HEK293 (cell line): Measurements from ENCODE around the gene COBL.

Experiments
- CTCF ChIA-PET: fragments of 350-600 bp; formaldehyde crosslinking; extraction: SDS; loops from one replicate; lab custom pipeline; 2021; ENCODE audit warnings: antibody characterized with exemption; lab: Yijun Ruan, JAX
- POLR2A ChIA-PET: fragments of 300-600 bp; formaldehyde crosslinking; extraction: SDS; loops from one replicate; lab custom pipeline; 2020; ENCODE audit warnings: antibody characterized with exemption, inconsistent platforms; lab: Yijun Ruan, JAX
- H3K27ac ChIP-seq: fragments of 200-500 bp; sonication (Bioruptor generic); 2 replicates; pipeline ENCODE4 v1.5.1; 2014; ENCODE audit warnings: low read depth, low read length, control low read depth, inconsistent platforms; ENCODE audit errors: extremely low read depth
- H3K36me3 ChIP-seq, 2 experiments: fragments of 200-500 bp in 1 of 2; sonication (Bioruptor generic) in 1 of 2; 1 replicate in 1 of 2; 2 replicates in 1 of 2; pipeline ENCODE4 v1.5.1; 2014 to 2017; ENCODE audit warnings: inconsistent platforms in 2 of 2, low read length in 2 of 2; ENCODE audit not compliant: control insufficient read depth in 2 of 2, insufficient read depth in 1 of 2
- H3K4me1 ChIP-seq: fragments of 200-500 bp; sonication (Bioruptor generic); 2 replicates; pipeline ENCODE4 v1.5.1; 2014; ENCODE audit warnings: mild to moderate bottlenecking, low read length, inconsistent platforms; ENCODE audit not compliant: control insufficient read depth, insufficient read depth
- H3K4me3 ChIP-seq: 2 replicates; pipeline ENCODE4 v1.5.1; 2011; ENCODE audit warnings: low read depth, mild to moderate bottlenecking, control low read depth, low read length, moderate library complexity
- H3K9me3 ChIP-seq: fragments of 200-500 bp; sonication (Bioruptor generic); 2 replicates; pipeline ENCODE4 v1.5.1; 2014; ENCODE audit warnings: low read depth, low read length, inconsistent platforms; ENCODE audit not compliant: control insufficient read depth, insufficient read depth
- FEZF1 ChIP-seq: fragments of 450-650 bp; formaldehyde crosslinking; IDR thresholded peaks from 2 replicates; pipeline ENCODE4 v1.5.1; 2016; ENCODE audit warnings: missing biosample characterization, missing genetic modification characterization
- HOXC10 ChIP-seq: sonication (generic); formaldehyde crosslinking; IDR thresholded peaks from 2 replicates; pipeline ENCODE4 v1.8.1; 2023; ENCODE audit warnings: mild to moderate bottlenecking, missing genetic modification reagents
- KLF10 ChIP-seq: fragments of 450-650 bp; IDR thresholded peaks from 2 replicates; pipeline ENCODE4 v1.5.1; 2018; ENCODE audit warnings: missing biosample characterization, mild to moderate bottlenecking, missing genetic modification characterization
- MYNN ChIP-seq: fragments of 450-650 bp; formaldehyde crosslinking; IDR thresholded peaks from 2 replicates; pipeline ENCODE4 v1.5.1; 2016; ENCODE audit warnings: missing biosample characterization, missing genetic modification characterization, borderline replicate concordance
- MZF1 ChIP-seq: fragments of 450-650 bp; formaldehyde crosslinking; IDR thresholded peaks from 2 replicates; pipeline ENCODE4 v1.5.1; 2017; ENCODE audit warnings: missing biosample characterization, missing genetic modification characterization, borderline replicate concordance
- PRDM1 ChIP-seq: fragments of 450-650 bp; formaldehyde crosslinking; IDR thresholded peaks from 2 replicates; pipeline ENCODE4; 2016; ENCODE audit warnings: missing biosample characterization, missing genetic modification characterization
- SETDB1 ChIP-seq: IDR thresholded peaks from one replicate; pipeline ENCODE4 v1.6.1; 2017; ENCODE audit warnings: mild to moderate bottlenecking, low read length, moderate library complexity, mixed read lengths; ENCODE audit not compliant: insufficient read length
- ZBTB17 ChIP-seq: fragments of 450-650 bp; formaldehyde crosslinking; IDR thresholded peaks from 2 replicates; pipeline ENCODE4 v1.5.1; 2016; ENCODE audit warnings: missing biosample characterization, missing genetic modification characterization
- ZBTB26 ChIP-seq: fragments of 450-650 bp; formaldehyde crosslinking; optimal IDR thresholded peaks from 2 replicates; pipeline ENCODE3; 2016; ENCODE audit warnings: missing biosample characterization, mild to moderate bottlenecking, missing genetic modification characterization
- ZEB2 ChIP-seq: fragments of 450-650 bp; formaldehyde crosslinking; IDR thresholded peaks from 2 replicates; pipeline ENCODE4 v1.5.1; 2016; ENCODE audit warnings: missing biosample characterization, missing genetic modification characterization
- ZFHX2 ChIP-seq: fragments of 450-650 bp; formaldehyde crosslinking; conservative IDR thresholded peaks from 2 replicates; pipeline ENCODE4 v1.5.1; 2016; ENCODE audit warnings: missing biosample characterization, missing genetic modification characterization
- ZFP69B ChIP-seq: fragments of 450-650 bp; formaldehyde crosslinking; IDR thresholded peaks from 2 replicates; pipeline ENCODE4 v1.5.1; 2016; ENCODE audit warnings: missing biosample characterization, missing genetic modification characterization
- ZNF157 ChIP-seq: fragments of 450-650 bp; formaldehyde crosslinking; IDR thresholded peaks from 2 replicates; pipeline ENCODE4 v1.5.1; 2016; ENCODE audit warnings: missing biosample characterization, missing genetic modification characterization
- ZNF350 ChIP-seq: fragments of 450-650 bp; formaldehyde crosslinking; IDR thresholded peaks from 2 replicates; pipeline ENCODE4 v1.5.0; 2017; ENCODE audit warnings: missing biosample characterization, mild to moderate bottlenecking, missing genetic modification characterization
- ZNF366 ChIP-seq: fragments of 450-650 bp; formaldehyde crosslinking; conservative IDR thresholded peaks from 2 replicates; pipeline ENCODE4 v1.5.1; 2016; ENCODE audit warnings: missing biosample characterization, missing genetic modification characterization
- ZNF426 ChIP-seq: fragments of 450-650 bp; formaldehyde crosslinking; IDR thresholded peaks from 2 replicates; pipeline ENCODE4 v1.5.1; 2017; ENCODE audit warnings: missing biosample characterization, missing genetic modification characterization, mild to moderate bottlenecking, inconsistent platforms, moderate library complexity
- ZNF560 ChIP-seq: fragments of 450-650 bp; formaldehyde crosslinking; IDR thresholded peaks from 2 replicates; pipeline ENCODE4 v1.5.1; 2017; ENCODE audit warnings: missing biosample characterization, missing genetic modification characterization, borderline replicate concordance
- ZNF747 ChIP-seq: fragments of 450-650 bp; formaldehyde crosslinking; IDR thresholded peaks from 2 replicates; pipeline ENCODE4 v1.5.1; 2016; ENCODE audit warnings: missing biosample characterization, missing genetic modification characterization
- ZNF76 ChIP-seq: fragments of 450-650 bp; formaldehyde crosslinking; IDR thresholded peaks from 2 replicates; pipeline ENCODE4; 2016; ENCODE audit warnings: low read depth, missing biosample characterization, missing genetic modification characterization, borderline replicate concordance
- ZNF792 ChIP-seq: fragments of 450-650 bp; formaldehyde crosslinking; IDR thresholded peaks from 2 replicates; pipeline ENCODE4 v1.5.1; 2016; ENCODE audit warnings: missing biosample characterization, missing genetic modification characterization
- ZSCAN16 ChIP-seq: fragments of 450-650 bp; formaldehyde crosslinking; IDR thresholded peaks from 2 replicates; pipeline ENCODE4 v1.5.1; 2016; ENCODE audit warnings: missing biosample characterization, missing genetic modification characterization
- ZSCAN18 ChIP-seq: fragments of 450-650 bp; formaldehyde crosslinking; IDR thresholded peaks from 2 replicates; pipeline ENCODE4 v1.5.1; 2016; ENCODE audit warnings: missing biosample characterization, missing genetic modification characterization
- ZSCAN23 ChIP-seq: fragments of 450-650 bp; formaldehyde crosslinking; IDR thresholded peaks from 2 replicates; pipeline ENCODE4 v1.5.1; 2016; ENCODE audit warnings: missing biosample characterization, missing genetic modification characterization
- TF ChIP-seq, protein P1 (sequence below): fragments of 450-650 bp; formaldehyde crosslinking; IDR thresholded peaks from 2 replicates; pipeline ENCODE4 v1.5.1; 2016; ENCODE audit warnings: missing biosample characterization, missing genetic modification characterization
- TF ChIP-seq, protein P2 (sequence below): IDR thresholded peaks from 2 replicates; pipeline ENCODE4 v1.6.1; 2011; ENCODE audit warnings: mild to moderate bottlenecking, low read depth, low read length, borderline replicate concordance
- TF ChIP-seq, protein P3 (sequence below): fragments of 450-650 bp; IDR thresholded peaks from 2 replicates; pipeline ENCODE4 v1.5.1; 2018; ENCODE audit warnings: missing biosample characterization, missing genetic modification characterization

The COBL gene

GRCh38 chr7:51144178-51144577 is 172.4 kb downstream of the COBL start:
- POLR2A ChIA-PET = no interaction called here
- TF ChIP-seq ZEB2 (tag by site-specific recombination) (no peak), ZNF426 (tag by site-specific recombination) (no peak), KLF10 (tag by site-specific recombination) (no peak), ZNF560 (tag by site-specific recombination) (no peak), ZFHX2 (tag by site-specific recombination) (no peak), ZSCAN18 (tag by site-specific recombination) (no peak), ZNF366 (tag by site-specific recombination) (no peak), ZNF747 (tag by site-specific recombination) (no peak), ZNF350 (no peak), ZFP69B (tag by site-specific recombination) (no peak), ZNF792 (tag by site-specific recombination) (no peak), PRDM1 (tag by site-specific recombination) (no peak), HOXC10 (CRISPR knock-in tag) (no peak)
- TF ChIP-seq, protein P1, sequence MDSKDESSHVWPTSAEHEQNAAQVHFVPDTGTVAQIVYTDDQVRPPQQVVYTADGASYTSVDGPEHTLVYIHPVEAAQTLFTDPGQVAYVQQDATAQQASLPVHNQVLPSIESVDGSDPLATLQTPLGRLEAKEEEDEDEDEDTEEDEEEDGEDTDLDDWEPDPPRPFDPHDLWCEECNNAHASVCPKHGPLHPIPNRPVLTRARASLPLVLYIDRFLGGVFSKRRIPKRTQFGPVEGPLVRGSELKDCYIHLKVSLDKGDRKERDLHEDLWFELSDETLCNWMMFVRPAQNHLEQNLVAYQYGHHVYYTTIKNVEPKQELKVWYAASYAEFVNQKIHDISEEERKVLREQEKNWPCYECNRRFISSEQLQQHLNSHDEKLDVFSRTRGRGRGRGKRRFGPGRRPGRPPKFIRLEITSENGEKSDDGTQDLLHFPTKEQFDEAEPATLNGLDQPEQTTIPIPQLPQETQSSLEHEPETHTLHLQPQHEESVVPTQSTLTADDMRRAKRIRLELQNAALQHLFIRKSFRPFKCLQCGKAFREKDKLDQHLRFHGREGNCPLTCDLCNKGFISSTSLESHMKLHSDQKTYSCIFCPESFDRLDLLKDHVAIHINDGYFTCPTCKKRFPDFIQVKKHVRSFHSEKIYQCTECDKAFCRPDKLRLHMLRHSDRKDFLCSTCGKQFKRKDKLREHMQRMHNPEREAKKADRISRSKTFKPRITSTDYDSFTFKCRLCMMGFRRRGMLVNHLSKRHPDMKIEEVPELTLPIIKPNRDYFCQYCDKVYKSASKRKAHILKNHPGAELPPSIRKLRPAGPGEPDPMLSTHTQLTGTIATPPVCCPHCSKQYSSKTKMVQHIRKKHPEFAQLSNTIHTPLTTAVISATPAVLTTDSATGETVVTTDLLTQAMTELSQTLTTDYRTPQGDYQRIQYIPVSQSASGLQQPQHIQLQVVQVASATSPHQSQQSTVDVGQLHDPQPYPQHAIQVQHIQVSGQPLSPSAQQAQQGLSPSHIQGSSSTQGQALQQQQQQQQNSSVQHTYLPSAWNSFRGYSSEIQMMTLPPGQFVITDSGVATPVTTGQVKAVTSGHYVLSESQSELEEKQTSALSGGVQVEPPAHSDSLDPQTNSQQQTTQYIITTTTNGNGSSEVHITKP (tag by site-specific recombination) = no peak
- TF ChIP-seq, protein P2, sequence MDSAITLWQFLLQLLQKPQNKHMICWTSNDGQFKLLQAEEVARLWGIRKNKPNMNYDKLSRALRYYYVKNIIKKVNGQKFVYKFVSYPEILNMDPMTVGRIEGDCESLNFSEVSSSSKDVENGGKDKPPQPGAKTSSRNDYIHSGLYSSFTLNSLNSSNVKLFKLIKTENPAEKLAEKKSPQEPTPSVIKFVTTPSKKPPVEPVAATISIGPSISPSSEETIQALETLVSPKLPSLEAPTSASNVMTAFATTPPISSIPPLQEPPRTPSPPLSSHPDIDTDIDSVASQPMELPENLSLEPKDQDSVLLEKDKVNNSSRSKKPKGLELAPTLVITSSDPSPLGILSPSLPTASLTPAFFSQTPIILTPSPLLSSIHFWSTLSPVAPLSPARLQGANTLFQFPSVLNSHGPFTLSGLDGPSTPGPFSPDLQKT = no peak
- no peaks in the 10 kb centered on the region for H3K9me3 ChIP-seq
- no peaks in the 10 kb centered on the region for H3K36me3 ChIP-seq
- CTCF ChIA-PET = interaction anchor here (0.7 to 1.0 kb wide), 2 partner anchors 16 to 19 kb away, joined by 3 read pairs; no protein-coding TSS in a partner anchor
- H3K4me3 ChIP-seq = no peak overlapping the region
- H3K27ac ChIP-seq = no peak overlapping the region
- H3K4me1 ChIP-seq = no peaks in the 10 kb centered on the region

- H3K36me3 ChIP-seq = no peaks in the 10 kb centered on the region
- ChIA-PET CTCF (interaction anchor here (0.7 to 3.2 kb wide), 6 partner anchors 9 to 1050 kb away, joined by 3 to 32 read pairs (median 12); no protein-coding TSS in a partner anchor), POLR2A (no interaction called here)
- no peak overlapping the region for H3K27ac ChIP-seq
- no peak overlapping the region for H3K4me3 ChIP-seq
- H3K4me1 ChIP-seq = no peaks in the 10 kb centered on the region
- H3K9me3 ChIP-seq = no peaks in the 10 kb centered on the region
- TF ChIP-seq MZF1 = no peak
- TF ChIP-seq FEZF1 (tag by site-specific recombination) = no peak
- TF ChIP-seq, protein P3, sequence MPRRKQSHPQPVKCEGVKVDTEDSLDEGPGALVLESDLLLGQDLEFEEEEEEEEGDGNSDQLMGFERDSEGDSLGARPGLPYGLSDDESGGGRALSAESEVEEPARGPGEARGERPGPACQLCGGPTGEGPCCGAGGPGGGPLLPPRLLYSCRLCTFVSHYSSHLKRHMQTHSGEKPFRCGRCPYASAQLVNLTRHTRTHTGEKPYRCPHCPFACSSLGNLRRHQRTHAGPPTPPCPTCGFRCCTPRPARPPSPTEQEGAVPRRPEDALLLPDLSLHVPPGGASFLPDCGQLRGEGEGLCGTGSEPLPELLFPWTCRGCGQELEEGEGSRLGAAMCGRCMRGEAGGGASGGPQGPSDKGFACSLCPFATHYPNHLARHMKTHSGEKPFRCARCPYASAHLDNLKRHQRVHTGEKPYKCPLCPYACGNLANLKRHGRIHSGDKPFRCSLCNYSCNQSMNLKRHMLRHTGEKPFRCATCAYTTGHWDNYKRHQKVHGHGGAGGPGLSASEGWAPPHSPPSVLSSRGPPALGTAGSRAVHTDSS (tag by site-specific recombination) = no peak
- no peak for TF ChIP-seq ZNF157
- TF ChIP-seq MYNN (tag by site-specific recombination) = no peak
- no peak for TF ChIP-seq SETDB1
- no peak for TF ChIP-seq ZBTB17 (tag by site-specific recombination)
- no peak for TF ChIP-seq ZBTB26 (tag by site-specific recombination)
- TF ChIP-seq ZSCAN23 = no peak
- no peak for TF ChIP-seq ZNF426 (tag by site-specific recombination)
- TF ChIP-seq ZSCAN16 (tag by site-specific recombination) = no peak
- no peak for TF ChIP-seq ZNF76 (tag by site-specific recombination)
Measured at GRCh38 chr7:51142741-51143385, 173.7 kb downstream of the COBL start.
